BJ (cell line): ENCODE measurements around the gene ZNF322. TPM values are rescaled to one million over a fixed set of nuclear protein-coding genes. Genes with fewer than 3 reads are reported as not detected.

Source experiments
- CTCF ChIA-PET: fragments of 350-600 bp; formaldehyde crosslinking; extraction: SDS; loops from one replicate; lab custom pipeline; 2021; ENCODE audit warnings: antibody characterized with exemption, inconsistent platforms; lab: Yijun Ruan, JAX
- POLR2A ChIA-PET: fragments of 300-600 bp; sonication (Branson Sonifier 250); formaldehyde crosslinking; extraction: SDS; loops from one replicate; lab custom pipeline; 2021; ENCODE audit warnings: antibody characterized with exemption; lab: Charles Lee
- DNase-seq: peaks from one replicate; pipeline ENCODE4 v3.0.0-alpha.2; 2011; ENCODE audit warnings: low read depth
- H3K27me3 ChIP-seq: 2 replicates; pipeline ENCODE4 v1.6.0; 2011; ENCODE audit warnings: low read length; ENCODE audit not compliant: control insufficient read depth, insufficient read depth
- H3K36me3 ChIP-seq: 2 replicates; pipeline ENCODE4 v1.5.1; 2011; ENCODE audit warnings: low read length; ENCODE audit not compliant: control insufficient read depth, insufficient read depth
- H3K4me3 ChIP-seq: 2 replicates; pipeline ENCODE4 v1.5.1; 2011; ENCODE audit warnings: low read depth, mild to moderate bottlenecking, control low read depth, low read length
- polyA plus RNA-seq: library from polyadenylated mRNA; depleted of rRNA; stranded (reverse); fragments of >200 nt; gene quantifications from 2 replicates; pipeline ENCODE4 v1.2.3, GENCODE V29; 2011
- TF ChIP-seq, protein P1 (sequence below): IDR thresholded peaks from 2 replicates; pipeline ENCODE4 v1.5.1; 2011; ENCODE audit warnings: low read depth, mild to moderate bottlenecking, control low read depth, inconsistent platforms, low read length, moderate library complexity; ENCODE audit not compliant: insufficient read depth

The ZNF322 gene
- polyA plus RNA-seq, 1 experiment = 13.5 TPM

DNA sequence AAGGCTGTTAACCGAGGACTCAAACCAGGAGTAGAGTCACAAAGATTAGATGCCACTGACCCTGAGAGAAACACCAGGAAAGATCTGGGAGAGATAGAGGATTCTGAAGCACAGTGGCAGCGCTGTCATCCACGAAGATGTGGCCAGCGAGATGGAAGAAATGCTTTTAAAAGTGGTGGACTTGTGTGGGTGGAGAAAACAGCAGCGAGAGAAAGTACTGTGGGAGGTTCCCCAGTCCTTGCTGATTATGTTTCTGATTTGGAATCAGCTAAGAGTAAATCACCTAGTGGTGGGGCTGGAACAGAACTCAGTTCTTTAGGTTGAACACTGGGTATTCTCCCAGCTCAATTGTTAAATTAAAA is 435 bp upstream of the ZNF322 start:
- Histone ChIP-seq H3K27me3 (peaks cover 2% of the 10 kb centered on the region; the same call in 1 of the 2 replicates), H3K4me3 (peak overlapping the region; percentile 97), H3K36me3 (peaks cover 3% of the 10 kb centered on the region)
- no peak for DNase-seq
- TF ChIP-seq, protein P1, sequence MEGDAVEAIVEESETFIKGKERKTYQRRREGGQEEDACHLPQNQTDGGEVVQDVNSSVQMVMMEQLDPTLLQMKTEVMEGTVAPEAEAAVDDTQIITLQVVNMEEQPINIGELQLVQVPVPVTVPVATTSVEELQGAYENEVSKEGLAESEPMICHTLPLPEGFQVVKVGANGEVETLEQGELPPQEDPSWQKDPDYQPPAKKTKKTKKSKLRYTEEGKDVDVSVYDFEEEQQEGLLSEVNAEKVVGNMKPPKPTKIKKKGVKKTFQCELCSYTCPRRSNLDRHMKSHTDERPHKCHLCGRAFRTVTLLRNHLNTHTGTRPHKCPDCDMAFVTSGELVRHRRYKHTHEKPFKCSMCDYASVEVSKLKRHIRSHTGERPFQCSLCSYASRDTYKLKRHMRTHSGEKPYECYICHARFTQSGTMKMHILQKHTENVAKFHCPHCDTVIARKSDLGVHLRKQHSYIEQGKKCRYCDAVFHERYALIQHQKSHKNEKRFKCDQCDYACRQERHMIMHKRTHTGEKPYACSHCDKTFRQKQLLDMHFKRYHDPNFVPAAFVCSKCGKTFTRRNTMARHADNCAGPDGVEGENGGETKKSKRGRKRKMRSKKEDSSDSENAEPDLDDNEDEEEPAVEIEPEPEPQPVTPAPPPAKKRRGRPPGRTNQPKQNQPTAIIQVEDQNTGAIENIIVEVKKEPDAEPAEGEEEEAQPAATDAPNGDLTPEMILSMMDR = peak; percentile 38
- ChIA-PET CTCF (no interaction called here), POLR2A (interaction anchor here (0.6 kb wide), 1 partner anchor 106 kb away, joined by 3 read pairs; no protein-coding TSS in a partner anchor)

DNA sequence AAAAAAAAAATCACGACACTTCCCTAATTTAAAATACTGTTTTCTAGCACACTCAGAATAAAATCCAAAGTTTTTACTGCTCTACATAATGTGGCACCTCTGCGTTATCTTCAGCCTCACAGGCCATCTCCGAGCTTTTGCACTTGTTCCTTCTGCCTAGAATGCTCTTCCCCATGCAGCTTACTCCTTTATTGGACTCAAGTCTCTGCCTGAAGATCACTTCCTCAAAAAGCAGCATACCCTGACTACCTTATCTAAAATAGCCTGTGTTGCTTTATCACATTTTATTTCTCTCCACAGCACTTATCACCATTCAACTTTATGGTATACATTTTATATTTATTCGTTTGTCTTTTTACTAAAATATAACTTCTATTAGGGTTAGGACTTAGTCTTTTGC is 2.3 kb downstream of the ZNF322 start:
- POLR2A ChIA-PET = no interaction called here

DNA sequence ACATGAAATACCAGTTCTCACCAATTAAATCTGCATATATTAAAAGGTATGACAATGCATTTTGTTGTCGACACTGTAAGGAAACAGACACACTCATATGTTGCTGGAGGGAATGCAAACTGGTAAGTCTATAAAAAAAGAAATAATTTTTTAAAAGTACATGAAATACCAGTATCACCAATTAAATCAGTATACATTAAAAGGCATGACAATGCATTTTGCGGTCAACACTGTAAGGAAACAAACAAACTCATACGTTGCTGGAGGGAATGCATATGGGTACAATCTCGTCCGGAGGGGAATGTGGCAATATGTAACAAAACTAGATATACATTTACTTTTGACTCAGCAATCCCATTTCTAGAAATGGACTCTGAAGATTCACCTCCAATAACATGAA is 6.5 kb downstream of the ZNF322 start:
- H3K36me3 ChIP-seq = peaks cover 3% of the 10 kb centered on the region
- no peaks in the 10 kb centered on the region for H3K27me3 ChIP-seq
- CTCF ChIA-PET = no interaction called here
- POLR2A ChIA-PET = no interaction called here
- TF ChIP-seq, protein P1 = no peak
- H3K4me3 ChIP-seq = no peak overlapping the region
- no peak for DNase-seq

More for the DNA sequence above, 2.3 kb downstream of the ZNF322 start:
- CTCF ChIA-PET = interaction anchor here (0.6 kb wide), 1 partner anchor 523 kb away, joined by 4 read pairs; no protein-coding TSS in a partner anchor
- Histone ChIP-seq H3K27me3 (no peaks in the 10 kb centered on the region), H3K4me3 (no peak overlapping the region), H3K36me3 (peaks cover 3% of the 10 kb centered on the region)
- DNase-seq = no peak
- TF ChIP-seq, protein P1 = no peak

DNA sequence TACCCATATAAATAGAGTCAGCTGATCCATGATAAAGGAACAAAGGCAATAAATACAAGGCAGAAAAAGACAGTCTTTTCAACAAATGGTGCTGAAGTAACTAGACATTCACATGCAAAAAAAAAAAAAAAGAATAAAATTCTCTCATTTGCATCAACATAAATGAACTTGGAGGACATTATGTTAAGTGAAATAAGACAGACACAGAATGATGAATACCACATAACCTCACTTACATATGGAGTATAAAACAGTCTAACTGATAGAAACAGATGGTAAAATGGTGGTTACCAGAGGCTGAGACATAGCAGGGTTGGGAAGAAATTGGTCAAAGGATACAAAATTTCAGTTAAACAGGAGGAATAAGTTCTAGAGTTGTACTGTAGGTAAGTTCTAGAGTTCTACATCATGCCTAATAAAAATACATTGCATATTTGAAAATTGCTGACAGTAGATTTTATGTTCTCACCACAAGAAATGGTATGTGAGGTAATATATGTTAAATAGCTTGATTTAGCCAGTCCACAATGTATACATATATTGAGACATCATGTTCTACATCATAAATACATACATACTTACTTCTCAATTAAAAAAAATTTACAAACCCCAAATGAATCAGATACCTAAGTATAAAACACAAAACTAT is 8.3 kb downstream of the ZNF322 start:
- ChIA-PET POLR2A (no interaction called here), CTCF (interaction anchor here (1.6 kb wide), 1 partner anchor 56 kb away, joined by 3 read pairs; no protein-coding TSS in a partner anchor)
- Histone ChIP-seq H3K27me3 (no peaks in the 10 kb centered on the region), H3K36me3 (peaks cover 2% of the 10 kb centered on the region; the same call in 1 of the 2 replicates), H3K4me3 (no peak overlapping the region)
- TF ChIP-seq, protein P1 = no peak
- DNase-seq = no peak

DNA sequence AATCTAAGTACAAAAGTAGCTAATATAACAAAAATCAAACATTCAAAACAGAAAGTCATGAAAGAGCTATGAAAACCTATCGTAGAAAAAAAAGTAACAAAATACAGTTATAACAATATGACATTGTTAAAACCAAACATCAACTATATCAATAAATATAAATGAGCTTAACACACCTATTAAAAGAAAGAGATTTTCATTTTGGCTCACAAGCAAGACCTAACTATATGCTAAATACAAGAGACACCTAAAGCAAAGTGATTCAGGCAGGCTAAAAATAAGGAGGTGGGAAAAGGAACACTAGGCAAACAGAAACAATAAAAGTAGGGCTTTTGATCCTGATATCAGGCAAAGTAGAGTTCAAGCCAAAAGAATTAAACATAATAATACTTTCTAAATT is 13.5 kb downstream of the ZNF322 start:
- POLR2A ChIA-PET = no interaction called here
- H3K36me3 ChIP-seq = peaks cover 10% of the 10 kb centered on the region
- TF ChIP-seq, protein P1 = no peak
- no peak for DNase-seq
- H3K27me3 ChIP-seq = no peaks in the 10 kb centered on the region
- H3K4me3 ChIP-seq = no peak overlapping the region
- CTCF ChIA-PET = no interaction called here
